ENCODE data around the gene UBL5.

Gene UBL5

Small RNA genes within 50 kb of the gene (small RNA-seq; reads per million reads assigned to genes)
- gene RF00156, result 0.03 to 0.04 reads per million in 2 experiments
